ENCODE data around the gene LRCH4.

The LRCH4 gene

GRCh38 chr7:100614308-100614861, 28.5 kb upstream of the LRCH4 start:
- no peak overlapping the region for H3K4me3 ChIP-seq (ENCODE audit: low read depth, low read length)
- no peak for DNase-seq (ENCODE audit: low read depth)
- TF ChIP-seq CTCF (IDR thresholded peaks at IDR 0.05; ENCODE audit: low read depth, low read length, missing control alignments) = no peak
- in situ Hi-C loops (cut with HindIII; ENCODE audit: low sequenced_read_pairs) = no loop called here

- in situ Hi-C loops (cut with HindIII; ENCODE audit: low sequenced_read_pairs) = no loop called here
- H3K4me3 ChIP-seq (ENCODE audit: low read depth, low read length) = peak overlapping the region; percentile 52
- no peak for DNase-seq (ENCODE audit: low read depth)
- TF ChIP-seq CTCF (IDR thresholded peaks at IDR 0.05; ENCODE audit: low read depth, low read length, missing control alignments) = no peak
Observed at GRCh38 chr7:100613412-100614175, 27.7 kb upstream of the LRCH4 start.

- peak overlapping the region; percentile 52 for H3K4me3 ChIP-seq (ENCODE audit: low read depth, low read length)
- in situ Hi-C loops (cut with HindIII; ENCODE audit: low sequenced_read_pairs) = no loop called here
- TF ChIP-seq CTCF (IDR thresholded peaks at IDR 0.05; ENCODE audit: low read depth, low read length, missing control alignments) = peak; percentile 16
- DNase-seq (ENCODE audit: low read depth) = no peak
Observed at GRCh38 chr7:100612730-100613390, 26.9 kb upstream of the LRCH4 start.

- in situ Hi-C loops (cut with HindIII; ENCODE audit: low sequenced_read_pairs) = no loop called here
- peak; percentile 99 for DNase-seq (ENCODE audit: low read depth)
- H3K4me3 ChIP-seq (ENCODE audit: low read depth, low read length) = peak within 1 kb of the TSS; percentile 52
- TF ChIP-seq CTCF (IDR thresholded peaks at IDR 0.05; ENCODE audit: low read depth, low read length, missing control alignments) = no peak
Observed at GRCh38 chr7:100611983-100612729, 26.2 kb upstream of the LRCH4 start, which contains the start of gene MOSPD3. TSS of gene MOSPD3 (plus strand) at chr7:100612540. CDS start at chr7:100612792, 252 bp downstream.

- no peak for TF ChIP-seq CTCF (IDR thresholded peaks at IDR 0.05; ENCODE audit: low read depth, low read length, missing control alignments)
- H3K4me3 ChIP-seq (ENCODE audit: low read depth, low read length) = no peak overlapping the region
- DNase-seq (ENCODE audit: low read depth) = no peak
- in situ Hi-C loops (cut with HindIII; ENCODE audit: low sequenced_read_pairs) = no loop called here
Observed at GRCh38 chr7:100609958-100610357, 24.0 kb upstream of the LRCH4 start.

- no peak for DNase-seq (ENCODE audit: low read depth)
- in situ Hi-C loops (cut with HindIII; ENCODE audit: low sequenced_read_pairs) = no loop called here
- no peak for TF ChIP-seq CTCF (IDR thresholded peaks at IDR 0.05; ENCODE audit: low read depth, low read length, missing control alignments)
- no peak overlapping the region for H3K4me3 ChIP-seq (ENCODE audit: low read depth, low read length)
Observed at GRCh38 chr7:100607111-100607510, 21.2 kb upstream of the LRCH4 start.
